Measurements from ENCODE around the gene FAM117A. TPM values are rescaled to one million over a fixed set of nuclear protein-coding genes. Genes with fewer than 3 reads are reported as not detected.

The FAM117A gene
- total and polyA plus RNA-seq, 2 donors (not counting 1 experiment from before 2014, with no cell fraction given), result 93.4 to 162 TPM

DNA sequence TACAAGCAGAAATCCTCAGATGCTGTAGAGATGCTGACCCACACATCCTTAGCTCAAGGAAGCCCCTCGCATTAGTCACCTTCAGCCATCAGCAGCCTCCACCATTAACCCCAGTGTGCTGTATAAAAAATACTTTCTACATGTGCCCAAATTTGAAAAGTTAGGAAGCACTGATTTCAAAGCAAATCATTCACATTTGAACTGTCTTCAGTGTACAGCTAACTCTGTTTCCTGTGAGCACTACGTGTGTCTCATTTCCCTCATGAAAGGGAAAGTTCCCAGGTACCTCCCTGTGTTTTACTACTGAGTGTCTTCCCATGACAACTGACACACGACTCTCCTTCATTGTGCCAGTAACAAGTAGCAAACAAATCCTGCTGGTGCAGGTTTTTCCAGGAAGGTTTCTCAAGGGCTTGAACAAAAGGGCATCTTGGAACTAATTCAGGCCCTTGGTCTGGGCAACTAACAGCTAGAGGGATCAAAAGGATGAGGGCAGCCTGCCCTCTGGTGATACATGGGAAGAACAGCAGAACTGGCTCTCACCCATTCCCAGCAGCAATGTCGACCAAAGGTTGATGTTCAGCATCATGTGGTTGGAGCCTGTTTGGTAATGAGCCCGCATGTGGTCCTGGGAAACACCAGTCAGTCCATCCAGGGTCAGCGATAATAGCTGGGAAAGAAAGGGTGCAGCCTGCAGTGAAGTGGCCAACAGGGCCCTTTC lies 60.2 kb downstream of the FAM117A start:
- Mint-ChIP-seq H3K4me1 (peaks cover 24% of the 10 kb centered on the region), H3K27ac (no peak overlapping the region), H3K27me3 (no peaks in the 10 kb centered on the region), H3K4me3 (no peak overlapping the region), H3K9me3 (ENCODE audit: insufficient read depth) (no peaks in the 10 kb centered on the region)
- CTCF ChIA-PET, result interaction anchor here (1.6 to 24.9 kb wide), 3 partner anchors 7 to 135 kb away, joined by 5 to 485 read pairs (median 41); partner anchors contain the start of gene NXPH3
- POLR2A ChIA-PET, result no interaction called here
- Histone ChIP-seq H3K27ac (ENCODE audit: low read length in 2 of 2) (no peak overlapping the region), H2AFZ (ENCODE audit: insufficient read depth, low read depth, low read length, poor library complexity, severe bottlenecking) (no peak overlapping the region), H3K4me1 (ENCODE audit: control insufficient read depth in 2 of 2, insufficient read depth in 2 of 2, low read length in 2 of 2) (peaks cover 15 to 22% of the 10 kb centered on the region in 2 donors), H3K4me3 (ENCODE audit: control extremely low read depth in 1 of 5, extremely low read depth in 1 of 5, insufficient read depth in 1 of 5, low read depth in 2 of 5, low read length in 4 of 5) (no peak overlapping the region), H4K20me1 (ENCODE audit: control insufficient read depth, insufficient read depth, low read length, poor library complexity, severe bottlenecking) (peaks cover 7% of the 10 kb centered on the region), H3K9ac (ENCODE audit: low read length) (no peak overlapping the region), H3K36me3 (replicated peaks in 1 of 2; ENCODE audit: control extremely low read depth in 1 of 2, control insufficient read depth in 1 of 2, extremely low read depth in 1 of 2, insufficient read depth in 2 of 2, low read length in 1 of 2) (peaks cover 0 to 63% of the 10 kb centered on the region in 2 experiments), H3K4me2 (replicated peaks; ENCODE audit: low read depth, low read length, poor library complexity, severe bottlenecking) (no peak overlapping the region), H3K27me3 (replicated peaks in 1 of 4; ENCODE audit: control extremely low read depth in 1 of 4, control insufficient read depth in 3 of 4, insufficient read depth in 4 of 4, low read length in 3 of 4) (no peaks in the 10 kb centered on the region), H3K9me3 (ENCODE audit: control extremely low read depth in 1 of 3, control insufficient read depth in 2 of 3, insufficient read depth in 1 of 3, low read length in 2 of 3) (no peaks in the 10 kb centered on the region), H3K79me2 (ENCODE audit: control insufficient read depth, insufficient read depth, low read length) (peaks cover 22% of the 10 kb centered on the region)
- 75% methylated on average over 5 of the region's 6 CpGs for WGBS (ENCODE audit: insufficient coverage)
- DNase-seq (no peak), ATAC-seq (ENCODE audit: low read depth) (no peak)
- intact Hi-C loops (cut with micrococcal nuclease), result loop anchor here (10.0 kb wide), 2 partner anchors 209 to 289 kb away; partner anchors contain the start of genes NGFR and PHB1
- TF ChIP-seq, protein P1, sequence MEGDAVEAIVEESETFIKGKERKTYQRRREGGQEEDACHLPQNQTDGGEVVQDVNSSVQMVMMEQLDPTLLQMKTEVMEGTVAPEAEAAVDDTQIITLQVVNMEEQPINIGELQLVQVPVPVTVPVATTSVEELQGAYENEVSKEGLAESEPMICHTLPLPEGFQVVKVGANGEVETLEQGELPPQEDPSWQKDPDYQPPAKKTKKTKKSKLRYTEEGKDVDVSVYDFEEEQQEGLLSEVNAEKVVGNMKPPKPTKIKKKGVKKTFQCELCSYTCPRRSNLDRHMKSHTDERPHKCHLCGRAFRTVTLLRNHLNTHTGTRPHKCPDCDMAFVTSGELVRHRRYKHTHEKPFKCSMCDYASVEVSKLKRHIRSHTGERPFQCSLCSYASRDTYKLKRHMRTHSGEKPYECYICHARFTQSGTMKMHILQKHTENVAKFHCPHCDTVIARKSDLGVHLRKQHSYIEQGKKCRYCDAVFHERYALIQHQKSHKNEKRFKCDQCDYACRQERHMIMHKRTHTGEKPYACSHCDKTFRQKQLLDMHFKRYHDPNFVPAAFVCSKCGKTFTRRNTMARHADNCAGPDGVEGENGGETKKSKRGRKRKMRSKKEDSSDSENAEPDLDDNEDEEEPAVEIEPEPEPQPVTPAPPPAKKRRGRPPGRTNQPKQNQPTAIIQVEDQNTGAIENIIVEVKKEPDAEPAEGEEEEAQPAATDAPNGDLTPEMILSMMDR (IDR thresholded peaks at IDR 0.05), result no peak
- TF ChIP-seq EZH2 (IDR thresholded peaks at IDR 0.05; ENCODE audit: borderline replicate concordance, insufficient read depth, low read depth, low read length, poor library complexity, severe bottlenecking), result no peak

DNA sequence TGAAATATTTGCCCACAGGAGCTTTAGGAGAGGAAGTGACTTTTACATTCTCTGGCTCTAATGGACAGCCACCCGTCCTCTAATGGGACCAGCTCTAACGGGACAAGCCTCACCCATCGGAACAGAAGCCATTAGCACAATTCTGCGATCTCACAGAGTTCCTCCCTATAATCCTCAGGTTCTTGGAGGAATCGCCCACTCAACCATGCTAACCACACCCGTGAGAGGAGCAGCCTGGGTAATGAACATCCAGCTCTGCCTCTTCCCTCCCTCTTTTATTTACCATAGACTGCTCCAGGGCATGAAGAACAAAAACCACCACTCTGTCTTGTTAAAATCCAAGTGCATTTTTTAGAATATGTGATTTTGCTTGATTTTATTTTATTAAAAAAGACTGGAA lies 63.0 kb downstream of the FAM117A start:
- H3K4me1 ChIP-seq (ENCODE audit: control insufficient read depth in 2 of 2, insufficient read depth in 2 of 2, low read length in 2 of 2), result peaks cover 6 to 10% of the 10 kb centered on the region in 2 donors
- no peak overlapping the region for H3K4me2 ChIP-seq (replicated peaks; ENCODE audit: low read depth, low read length, poor library complexity, severe bottlenecking)
- H3K9ac ChIP-seq (ENCODE audit: low read length), result no peak overlapping the region
- intact Hi-C loops (cut with micrococcal nuclease), result loop anchor here (10.0 kb wide), 2 partner anchors 206 to 286 kb away; partner anchors contain the start of genes NGFR and PHB1
- DNase-seq (no peak), ATAC-seq (ENCODE audit: low read depth) (no peak)
- ChIA-PET POLR2A (no interaction called here), CTCF (interaction anchor here (1.5 to 24.9 kb wide), 2 partner anchors 78 to 132 kb away, joined by 3 to 485 read pairs; partner anchors contain the start of gene NXPH3)
- Mint-ChIP-seq H3K27me3 (no peaks in the 10 kb centered on the region), H3K4me1 (peaks cover 13% of the 10 kb centered on the region), H3K4me3 (no peak overlapping the region), H3K27ac (no peak overlapping the region), H3K9me3 (ENCODE audit: insufficient read depth) (no peaks in the 10 kb centered on the region)
- peaks cover 0 to 60% of the 10 kb centered on the region in 2 experiments for H3K36me3 ChIP-seq (replicated peaks in 1 of 2; ENCODE audit: control extremely low read depth in 1 of 2, control insufficient read depth in 1 of 2, extremely low read depth in 1 of 2, insufficient read depth in 2 of 2, low read length in 1 of 2)
- peaks cover 2% of the 10 kb centered on the region for H4K20me1 ChIP-seq (ENCODE audit: control insufficient read depth, insufficient read depth, low read length, poor library complexity, severe bottlenecking)
- WGBS (ENCODE audit: insufficient coverage), result 95% methylated on average over 6 of the region's 6 CpGs
- no peaks in the 10 kb centered on the region for H3K9me3 ChIP-seq (ENCODE audit: control extremely low read depth in 1 of 3, control insufficient read depth in 2 of 3, insufficient read depth in 1 of 3, low read length in 2 of 3)
- TF ChIP-seq EZH2 (IDR thresholded peaks at IDR 0.05; ENCODE audit: borderline replicate concordance, insufficient read depth, low read depth, low read length, poor library complexity, severe bottlenecking), result no peak
- TF ChIP-seq, protein P1 (IDR thresholded peaks at IDR 0.05), result no peak
- H3K27me3 ChIP-seq (replicated peaks in 1 of 4; ENCODE audit: control extremely low read depth in 1 of 4, control insufficient read depth in 3 of 4, insufficient read depth in 4 of 4, low read length in 3 of 4), result no peaks in the 10 kb centered on the region
- no peak overlapping the region for H3K27ac ChIP-seq (ENCODE audit: low read length in 2 of 2)
- peaks cover 7% of the 10 kb centered on the region for H3K79me2 ChIP-seq (ENCODE audit: control insufficient read depth, insufficient read depth, low read length)
- H3K4me3 ChIP-seq (ENCODE audit: control extremely low read depth in 1 of 5, extremely low read depth in 1 of 5, insufficient read depth in 1 of 5, low read depth in 2 of 5, low read length in 4 of 5), result no peak overlapping the region
- H2AFZ ChIP-seq (ENCODE audit: insufficient read depth, low read depth, low read length, poor library complexity, severe bottlenecking), result no peak overlapping the region

Measured in B cell (primary cell).